Osteoblast (primary cell): ENCODE data around the gene ADCY5. TPM values are rescaled to one million over a fixed set of nuclear protein-coding genes. Genes with fewer than 3 reads are reported as not detected.

ENCODE experiments used
- DNase-seq: peaks from one replicate; pipeline ENCODE4 v3.0.0; 2011; ENCODE audit warnings: low spot score, mixed read lengths; ENCODE audit not compliant: insufficient read length; ENCODE audit errors: missing footprints
- H2AFZ ChIP-seq: 2 replicates; pipeline ENCODE4 v1.6.0; 2011; ENCODE audit warnings: mild to moderate bottlenecking, low read length
- H3K27ac ChIP-seq: 2 replicates; pipeline ENCODE4 v1.5.1; 2011; ENCODE audit warnings: mild to moderate bottlenecking, low read depth, low read length, moderate library complexity
- H3K27me3 ChIP-seq: 2 replicates; pipeline ENCODE4 v1.6.0; 2012; ENCODE audit warnings: mild to moderate bottlenecking, control low read depth, inconsistent platforms, low read length, moderate library complexity; ENCODE audit not compliant: insufficient read depth
- H3K36me3 ChIP-seq: 2 replicates; pipeline ENCODE4 v1.5.1; 2011; ENCODE audit warnings: mild to moderate bottlenecking, low read length, control low read depth, moderate library complexity; ENCODE audit not compliant: insufficient read depth
- H3K4me1 ChIP-seq: 2 replicates; pipeline ENCODE4 v1.5.1; 2011; ENCODE audit warnings: mild to moderate bottlenecking, low read length, control low read depth, moderate library complexity; ENCODE audit not compliant: insufficient read depth
- H3K4me2 ChIP-seq: 2 replicates; pipeline ENCODE4 v1.6.0; 2011; ENCODE audit warnings: mild to moderate bottlenecking, low read length; ENCODE audit not compliant: insufficient read depth
- H3K4me3 ChIP-seq: fragments of 200-600 bp; sonication (generic); 3 replicates; pipeline ENCODE4 v1.5.1; 2012; ENCODE audit warnings: mild to moderate bottlenecking, low read length, inconsistent platforms; ENCODE audit not compliant: insufficient read depth
- H3K79me2 ChIP-seq: 2 replicates; pipeline ENCODE4 v1.6.0; 2012; ENCODE audit warnings: mild to moderate bottlenecking, low read length, control low read depth, inconsistent platforms; ENCODE audit not compliant: insufficient read depth
- H3K9me3 ChIP-seq: 2 replicates; pipeline ENCODE4 v1.5.1; 2011; ENCODE audit warnings: low read depth, low read length, control low read depth
- H4K20me1 ChIP-seq: 2 replicates; pipeline ENCODE4 v1.6.0; 2012; ENCODE audit warnings: mild to moderate bottlenecking, low read length, control low read depth; ENCODE audit not compliant: insufficient read depth
- CTCF ChIP-seq: IDR thresholded peaks from 2 replicates; pipeline ENCODE4 v1.5.1; 2011; ENCODE audit warnings: mild to moderate bottlenecking, low read depth, low read length, moderate library complexity; ENCODE audit errors: extremely low read depth
- total RNA-seq: library from RNA; depleted of rRNA; stranded (reverse); fragments of >200 nt; gene quantifications from 2 replicates; pipeline ENCODE4 v1.2.3, GENCODE V29; 2012

The ADCY5 gene
- total RNA-seq, 1 donor, result 0.72 TPM

GRCh38 chr3:123327480-123327879, 121.4 kb downstream of the ADCY5 start:
- H3K36me3 ChIP-seq, result no peaks in the 10 kb centered on the region
- H3K27ac ChIP-seq, result no peak overlapping the region
- peaks cover 41% of the 10 kb centered on the region for H3K27me3 ChIP-seq
- H3K9me3 ChIP-seq, result no peaks in the 10 kb centered on the region
- no peak for DNase-seq
- no peaks in the 10 kb centered on the region for H3K79me2 ChIP-seq
- no peak for TF ChIP-seq CTCF
- H3K4me1 ChIP-seq, result no peaks in the 10 kb centered on the region
- H2AFZ ChIP-seq, result no peak overlapping the region
- H3K4me3 ChIP-seq, result no peak overlapping the region
- peaks cover 7% of the 10 kb centered on the region for H4K20me1 ChIP-seq
- no peak overlapping the region for H3K4me2 ChIP-seq

- no peak overlapping the region for H3K4me3 ChIP-seq
- TF ChIP-seq CTCF, result no peak
- no peak overlapping the region for H3K4me2 ChIP-seq
- H3K79me2 ChIP-seq, result no peaks in the 10 kb centered on the region
- peaks cover 50% of the 10 kb centered on the region for H3K27me3 ChIP-seq
- peak; percentile 44 for DNase-seq
- no peaks in the 10 kb centered on the region for H3K9me3 ChIP-seq
- no peak overlapping the region for H2AFZ ChIP-seq
- H4K20me1 ChIP-seq, result peaks cover 7% of the 10 kb centered on the region
- no peaks in the 10 kb centered on the region for H3K4me1 ChIP-seq
- no peak overlapping the region for H3K27ac ChIP-seq
- no peaks in the 10 kb centered on the region for H3K36me3 ChIP-seq
Observed at GRCh38 chr3:123326531-123326930, 122.4 kb downstream of the ADCY5 start.

GRCh38 chr3:123325766-123326256, 123.1 kb downstream of the ADCY5 start:
- peaks cover 7% of the 10 kb centered on the region for H4K20me1 ChIP-seq
- no peak for TF ChIP-seq CTCF

GRCh38 chr3:123324880-123325765, 123.8 kb downstream of the ADCY5 start:
- Histone ChIP-seq H3K4me1 (no peaks in the 10 kb centered on the region), H3K27me3 (peaks cover 57% of the 10 kb centered on the region), H3K4me2 (no peak overlapping the region), H3K79me2 (no peaks in the 10 kb centered on the region), H3K4me3 (no peak overlapping the region), H3K36me3 (no peaks in the 10 kb centered on the region), H3K27ac (no peak overlapping the region), H4K20me1 (peaks cover 7% of the 10 kb centered on the region), H2AFZ (no peak overlapping the region), H3K9me3 (no peaks in the 10 kb centered on the region)
- TF ChIP-seq CTCF, result no peak
- peak; percentile 51 for DNase-seq

More at GRCh38 chr3:123325766-123326256, 123.1 kb downstream of the ADCY5 start:
- H3K9me3 ChIP-seq, result no peaks in the 10 kb centered on the region
- H3K27me3 ChIP-seq, result peaks cover 58% of the 10 kb centered on the region
- no peak overlapping the region for H3K27ac ChIP-seq
- no peak overlapping the region for H3K4me3 ChIP-seq
- H3K4me2 ChIP-seq, result no peak overlapping the region
- peak; percentile 34 for DNase-seq
- H3K79me2 ChIP-seq, result no peaks in the 10 kb centered on the region
- no peaks in the 10 kb centered on the region for H3K36me3 ChIP-seq
- H2AFZ ChIP-seq, result no peak overlapping the region
- no peaks in the 10 kb centered on the region for H3K4me1 ChIP-seq
